ENCODE measurements around the gene IRX6. TPM values are rescaled to one million over a fixed set of nuclear protein-coding genes. Genes with fewer than 3 reads are reported as not detected.

Gene IRX6
- total RNA-seq, 1 experiment from 2014 or later: 0.22 TPM

DNA sequence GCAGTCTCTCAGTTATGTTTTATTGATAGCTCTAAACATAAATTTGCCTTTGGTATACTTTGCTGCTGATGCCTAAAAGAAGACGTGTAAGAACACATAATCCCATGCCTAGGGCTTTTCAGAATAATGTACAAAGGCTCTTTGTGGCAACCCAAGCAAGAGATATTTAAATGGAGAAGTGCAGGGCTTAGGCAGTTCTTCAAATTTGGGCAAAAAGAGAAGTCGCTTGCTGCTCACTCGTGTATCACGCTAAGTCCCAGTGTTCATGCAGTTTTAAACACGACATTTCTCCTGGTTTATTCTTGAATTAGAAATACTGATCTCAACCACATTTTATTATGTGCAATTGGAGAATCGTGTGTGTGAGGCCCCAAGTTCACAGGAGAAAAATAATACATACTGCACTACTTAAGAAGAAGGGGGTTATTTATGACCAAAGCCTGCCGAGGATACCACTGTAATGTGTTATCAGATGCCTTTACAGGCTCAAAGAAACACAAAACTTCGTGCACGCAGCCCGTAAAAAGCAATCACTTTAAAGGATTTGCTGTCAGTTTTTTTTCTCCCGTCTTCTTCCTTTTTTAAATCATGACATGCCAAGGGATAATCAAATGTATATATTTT lies 22.5 kb upstream of the IRX6 start:
- Mint-ChIP-seq H3K36me3 (peaks cover 5% of the 10 kb centered on the region; the same call in 1 of the 2 replicates), H3K27ac (no peak overlapping the region), H3K27me3 (ENCODE audit: low read depth) (no peaks in the 10 kb centered on the region; the same call in none of the 2 replicates), H3K4me3 (no peak overlapping the region), H3K9me3 (peaks cover 18% of the 10 kb centered on the region), H3K4me1 (peaks cover 22% of the 10 kb centered on the region)
- POLR2A ChIA-PET: no interaction called here
- TF ChIP-seq SP1 (CRISPR knock-in tag; conservative IDR thresholded peaks at IDR 0.05): no peak
- TF ChIP-seq ELF4 (CRISPR knock-in tag; IDR thresholded peaks at IDR 0.05; ENCODE audit: low read depth): no peak
- TF ChIP-seq, protein P1, sequence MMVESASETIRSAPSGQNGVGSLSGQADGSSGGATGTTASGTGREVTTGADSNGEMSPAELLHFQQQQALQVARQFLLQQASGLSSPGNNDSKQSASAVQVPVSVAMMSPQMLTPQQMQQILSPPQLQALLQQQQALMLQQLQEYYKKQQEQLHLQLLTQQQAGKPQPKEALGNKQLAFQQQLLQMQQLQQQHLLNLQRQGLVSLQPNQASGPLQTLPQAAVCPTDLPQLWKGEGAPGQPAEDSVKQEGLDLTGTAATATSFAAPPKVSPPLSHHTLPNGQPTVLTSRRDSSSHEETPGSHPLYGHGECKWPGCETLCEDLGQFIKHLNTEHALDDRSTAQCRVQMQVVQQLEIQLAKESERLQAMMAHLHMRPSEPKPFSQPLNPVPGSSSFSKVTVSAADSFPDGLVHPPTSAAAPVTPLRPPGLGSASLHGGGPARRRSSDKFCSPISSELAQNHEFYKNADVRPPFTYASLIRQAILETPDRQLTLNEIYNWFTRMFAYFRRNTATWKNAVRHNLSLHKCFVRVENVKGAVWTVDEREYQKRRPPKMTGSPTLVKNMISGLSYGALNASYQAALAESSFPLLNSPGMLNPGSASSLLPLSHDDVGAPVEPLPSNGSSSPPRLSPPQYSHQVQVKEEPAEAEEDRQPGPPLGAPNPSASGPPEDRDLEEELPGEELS (CRISPR knock-in tag; IDR thresholded peaks at IDR 0.05): no peak
- TF ChIP-seq, protein P2, sequence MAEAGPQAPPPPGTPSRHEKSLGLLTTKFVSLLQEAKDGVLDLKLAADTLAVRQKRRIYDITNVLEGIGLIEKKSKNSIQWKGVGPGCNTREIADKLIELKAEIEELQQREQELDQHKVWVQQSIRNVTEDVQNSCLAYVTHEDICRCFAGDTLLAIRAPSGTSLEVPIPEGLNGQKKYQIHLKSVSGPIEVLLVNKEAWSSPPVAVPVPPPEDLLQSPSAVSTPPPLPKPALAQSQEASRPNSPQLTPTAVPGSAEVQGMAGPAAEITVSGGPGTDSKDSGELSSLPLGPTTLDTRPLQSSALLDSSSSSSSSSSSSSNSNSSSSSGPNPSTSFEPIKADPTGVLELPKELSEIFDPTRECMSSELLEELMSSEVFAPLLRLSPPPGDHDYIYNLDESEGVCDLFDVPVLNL (CRISPR knock-in tag; IDR thresholded peaks at IDR 0.05; ENCODE audit: borderline replicate concordance, low read depth): no peak
- no peak for TF ChIP-seq JAZF1 (CRISPR knock-in tag; IDR thresholded peaks at IDR 0.05)
- no peak for TF ChIP-seq ESRRA (CRISPR knock-in tag; IDR thresholded peaks at IDR 0.05; ENCODE audit: borderline replicate concordance)
- TF ChIP-seq ETV6 (CRISPR knock-in tag; IDR thresholded peaks at IDR 0.05): no peak
- TF ChIP-seq, protein P3, sequence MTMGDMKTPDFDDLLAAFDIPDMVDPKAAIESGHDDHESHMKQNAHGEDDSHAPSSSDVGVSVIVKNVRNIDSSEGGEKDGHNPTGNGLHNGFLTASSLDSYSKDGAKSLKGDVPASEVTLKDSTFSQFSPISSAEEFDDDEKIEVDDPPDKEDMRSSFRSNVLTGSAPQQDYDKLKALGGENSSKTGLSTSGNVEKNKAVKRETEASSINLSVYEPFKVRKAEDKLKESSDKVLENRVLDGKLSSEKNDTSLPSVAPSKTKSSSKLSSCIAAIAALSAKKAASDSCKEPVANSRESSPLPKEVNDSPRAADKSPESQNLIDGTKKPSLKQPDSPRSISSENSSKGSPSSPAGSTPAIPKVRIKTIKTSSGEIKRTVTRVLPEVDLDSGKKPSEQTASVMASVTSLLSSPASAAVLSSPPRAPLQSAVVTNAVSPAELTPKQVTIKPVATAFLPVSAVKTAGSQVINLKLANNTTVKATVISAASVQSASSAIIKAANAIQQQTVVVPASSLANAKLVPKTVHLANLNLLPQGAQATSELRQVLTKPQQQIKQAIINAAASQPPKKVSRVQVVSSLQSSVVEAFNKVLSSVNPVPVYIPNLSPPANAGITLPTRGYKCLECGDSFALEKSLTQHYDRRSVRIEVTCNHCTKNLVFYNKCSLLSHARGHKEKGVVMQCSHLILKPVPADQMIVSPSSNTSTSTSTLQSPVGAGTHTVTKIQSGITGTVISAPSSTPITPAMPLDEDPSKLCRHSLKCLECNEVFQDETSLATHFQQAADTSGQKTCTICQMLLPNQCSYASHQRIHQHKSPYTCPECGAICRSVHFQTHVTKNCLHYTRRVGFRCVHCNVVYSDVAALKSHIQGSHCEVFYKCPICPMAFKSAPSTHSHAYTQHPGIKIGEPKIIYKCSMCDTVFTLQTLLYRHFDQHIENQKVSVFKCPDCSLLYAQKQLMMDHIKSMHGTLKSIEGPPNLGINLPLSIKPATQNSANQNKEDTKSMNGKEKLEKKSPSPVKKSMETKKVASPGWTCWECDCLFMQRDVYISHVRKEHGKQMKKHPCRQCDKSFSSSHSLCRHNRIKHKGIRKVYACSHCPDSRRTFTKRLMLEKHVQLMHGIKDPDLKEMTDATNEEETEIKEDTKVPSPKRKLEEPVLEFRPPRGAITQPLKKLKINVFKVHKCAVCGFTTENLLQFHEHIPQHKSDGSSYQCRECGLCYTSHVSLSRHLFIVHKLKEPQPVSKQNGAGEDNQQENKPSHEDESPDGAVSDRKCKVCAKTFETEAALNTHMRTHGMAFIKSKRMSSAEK (CRISPR knock-in tag; IDR thresholded peaks at IDR 0.05; ENCODE audit: borderline replicate concordance): no peak
- TF ChIP-seq, protein P4, sequence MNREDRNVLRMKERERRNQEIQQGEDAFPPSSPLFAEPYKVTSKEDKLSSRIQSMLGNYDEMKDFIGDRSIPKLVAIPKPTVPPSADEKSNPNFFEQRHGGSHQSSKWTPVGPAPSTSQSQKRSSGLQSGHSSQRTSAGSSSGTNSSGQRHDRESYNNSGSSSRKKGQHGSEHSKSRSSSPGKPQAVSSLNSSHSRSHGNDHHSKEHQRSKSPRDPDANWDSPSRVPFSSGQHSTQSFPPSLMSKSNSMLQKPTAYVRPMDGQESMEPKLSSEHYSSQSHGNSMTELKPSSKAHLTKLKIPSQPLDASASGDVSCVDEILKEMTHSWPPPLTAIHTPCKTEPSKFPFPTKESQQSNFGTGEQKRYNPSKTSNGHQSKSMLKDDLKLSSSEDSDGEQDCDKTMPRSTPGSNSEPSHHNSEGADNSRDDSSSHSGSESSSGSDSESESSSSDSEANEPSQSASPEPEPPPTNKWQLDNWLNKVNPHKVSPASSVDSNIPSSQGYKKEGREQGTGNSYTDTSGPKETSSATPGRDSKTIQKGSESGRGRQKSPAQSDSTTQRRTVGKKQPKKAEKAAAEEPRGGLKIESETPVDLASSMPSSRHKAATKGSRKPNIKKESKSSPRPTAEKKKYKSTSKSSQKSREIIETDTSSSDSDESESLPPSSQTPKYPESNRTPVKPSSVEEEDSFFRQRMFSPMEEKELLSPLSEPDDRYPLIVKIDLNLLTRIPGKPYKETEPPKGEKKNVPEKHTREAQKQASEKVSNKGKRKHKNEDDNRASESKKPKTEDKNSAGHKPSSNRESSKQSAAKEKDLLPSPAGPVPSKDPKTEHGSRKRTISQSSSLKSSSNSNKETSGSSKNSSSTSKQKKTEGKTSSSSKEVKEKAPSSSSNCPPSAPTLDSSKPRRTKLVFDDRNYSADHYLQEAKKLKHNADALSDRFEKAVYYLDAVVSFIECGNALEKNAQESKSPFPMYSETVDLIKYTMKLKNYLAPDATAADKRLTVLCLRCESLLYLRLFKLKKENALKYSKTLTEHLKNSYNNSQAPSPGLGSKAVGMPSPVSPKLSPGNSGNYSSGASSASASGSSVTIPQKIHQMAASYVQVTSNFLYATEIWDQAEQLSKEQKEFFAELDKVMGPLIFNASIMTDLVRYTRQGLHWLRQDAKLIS (CRISPR knock-in tag; IDR thresholded peaks at IDR 0.05; ENCODE audit: borderline replicate concordance): no peak
- no peak for TF ChIP-seq ZNF219 (CRISPR knock-in tag; IDR thresholded peaks at IDR 0.05; ENCODE audit: borderline replicate concordance)
- TF ChIP-seq, protein P5, sequence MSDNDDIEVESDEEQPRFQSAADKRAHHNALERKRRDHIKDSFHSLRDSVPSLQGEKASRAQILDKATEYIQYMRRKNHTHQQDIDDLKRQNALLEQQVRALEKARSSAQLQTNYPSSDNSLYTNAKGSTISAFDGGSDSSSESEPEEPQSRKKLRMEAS (CRISPR knock-in tag; IDR thresholded peaks at IDR 0.05): no peak
- no peak for TF ChIP-seq SMAD4 (CRISPR knock-in tag; IDR thresholded peaks at IDR 0.05)
- TF ChIP-seq ZNF396 (CRISPR knock-in tag; IDR thresholded peaks at IDR 0.05; ENCODE audit: borderline replicate concordance): no peak
- TF ChIP-seq GTF2I (CRISPR knock-in tag; conservative IDR thresholded peaks at IDR 0.05): no peak
- TF ChIP-seq, protein P6, sequence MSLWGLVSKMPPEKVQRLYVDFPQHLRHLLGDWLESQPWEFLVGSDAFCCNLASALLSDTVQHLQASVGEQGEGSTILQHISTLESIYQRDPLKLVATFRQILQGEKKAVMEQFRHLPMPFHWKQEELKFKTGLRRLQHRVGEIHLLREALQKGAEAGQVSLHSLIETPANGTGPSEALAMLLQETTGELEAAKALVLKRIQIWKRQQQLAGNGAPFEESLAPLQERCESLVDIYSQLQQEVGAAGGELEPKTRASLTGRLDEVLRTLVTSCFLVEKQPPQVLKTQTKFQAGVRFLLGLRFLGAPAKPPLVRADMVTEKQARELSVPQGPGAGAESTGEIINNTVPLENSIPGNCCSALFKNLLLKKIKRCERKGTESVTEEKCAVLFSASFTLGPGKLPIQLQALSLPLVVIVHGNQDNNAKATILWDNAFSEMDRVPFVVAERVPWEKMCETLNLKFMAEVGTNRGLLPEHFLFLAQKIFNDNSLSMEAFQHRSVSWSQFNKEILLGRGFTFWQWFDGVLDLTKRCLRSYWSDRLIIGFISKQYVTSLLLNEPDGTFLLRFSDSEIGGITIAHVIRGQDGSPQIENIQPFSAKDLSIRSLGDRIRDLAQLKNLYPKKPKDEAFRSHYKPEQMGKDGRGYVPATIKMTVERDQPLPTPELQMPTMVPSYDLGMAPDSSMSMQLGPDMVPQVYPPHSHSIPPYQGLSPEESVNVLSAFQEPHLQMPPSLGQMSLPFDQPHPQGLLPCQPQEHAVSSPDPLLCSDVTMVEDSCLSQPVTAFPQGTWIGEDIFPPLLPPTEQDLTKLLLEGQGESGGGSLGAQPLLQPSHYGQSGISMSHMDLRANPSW (CRISPR knock-in tag; conservative IDR thresholded peaks at IDR 0.05; ENCODE audit: low read depth): no peak
- no peak for TF ChIP-seq KAT7 (CRISPR knock-in tag; IDR thresholded peaks at IDR 0.05; ENCODE audit: borderline replicate concordance)
- TF ChIP-seq NFATC4 (CRISPR knock-in tag; IDR thresholded peaks at IDR 0.05): no peak
- ATAC-seq: no peak
- no peak for DNase-seq (ENCODE audit: low spot score)
- CTCF ChIA-PET: interaction anchor here (0.7 to 1.1 kb wide), 2 partner anchors 44 to 70 kb away, joined by 3 read pairs; no protein-coding TSS in a partner anchor

Measured in WTC11 (cell line).